Panc1 (cell line): Measurements from ENCODE around the gene RACK1. TPM values are rescaled to one million over a fixed set of nuclear protein-coding genes. Genes with fewer than 3 reads are reported as not detected.

Source experiments
- ATAC-seq: fragments of 200-7000 bp; cut with Tn5 transposase; 2 replicates; pipeline ENCODE4 v1.9.1; 2020; ENCODE audit warnings: mild to moderate bottlenecking, moderate library complexity
- BruUV-seq: library from RNA; stranded (reverse); fragments of 400-500 nt; replicated peaks from 2 replicates; lab custom pipeline; 2021; lab: Mats Ljungman, UMichigan
- CTCF ChIA-PET: fragments of 300-600 bp; sonication (Branson Sonifier 250); formaldehyde crosslinking; loops from one replicate; lab custom pipeline; 2022; ENCODE audit warnings: antibody characterized with exemption; lab: Charles Lee
- POLR2A ChIA-PET: fragments of 300-600 bp; sonication (Branson Sonifier 250); formaldehyde crosslinking; loops from one replicate; lab custom pipeline; 2022; ENCODE audit warnings: antibody characterized with exemption; lab: Charles Lee
- DNase-seq: peaks from one replicate; pipeline ENCODE4 v3.0.0-alpha.2; 2010; ENCODE audit warnings: low read depth, low spot score
- H3K27ac ChIP-seq: 2 replicates; pipeline ENCODE4 v1.5.1; 2011; ENCODE audit warnings: mild to moderate bottlenecking, low read length, inconsistent platforms
- H3K27me3 ChIP-seq: fragments of 200-500 bp; sonication (Bioruptor generic); 2 replicates; pipeline ENCODE4 v1.6.0; 2014; ENCODE audit warnings: low read length, inconsistent platforms; ENCODE audit not compliant: control insufficient read depth, insufficient read depth
- H3K36me3 ChIP-seq: fragments of 200-500 bp; sonication (Bioruptor generic); 2 replicates; pipeline ENCODE4 v1.5.1; 2014; ENCODE audit warnings: inconsistent platforms, mild to moderate bottlenecking, low read length, moderate library complexity; ENCODE audit not compliant: control insufficient read depth, insufficient read depth
- H3K4me1 ChIP-seq: 2 replicates; pipeline ENCODE4 v1.5.1; 2011; ENCODE audit warnings: inconsistent platforms, mild to moderate bottlenecking, low read length, moderate library complexity; ENCODE audit not compliant: control insufficient read depth, insufficient read depth
- H3K4me3 ChIP-seq, 2 experiments: 2 replicates each; pipeline ENCODE4 v1.5.1; 2011 to 2012; ENCODE audit warnings: low read depth in 2 of 2, low read length in 2 of 2, mild to moderate bottlenecking in 2 of 2, inconsistent platforms in 1 of 2, moderate library complexity in 1 of 2
- H3K9me3 ChIP-seq: fragments of 200-500 bp; sonication (Bioruptor generic); 2 replicates; pipeline ENCODE4 v1.5.1; 2014; ENCODE audit warnings: low read depth, mild to moderate bottlenecking, inconsistent platforms, low read length, moderate library complexity; ENCODE audit not compliant: control insufficient read depth, insufficient read depth
- CTCF ChIP-seq: fragments of 450-650 bp; IDR thresholded peaks from 2 replicates; pipeline ENCODE4 v1.5.1; 2017; ENCODE audit warnings: mild to moderate bottlenecking
- POLR2AphosphoS5 ChIP-seq: IDR thresholded peaks from 2 replicates; pipeline ENCODE4 v1.6.1; 2012; ENCODE audit warnings: mild to moderate bottlenecking, low read depth, low read length, moderate library complexity
- SIN3A ChIP-seq: IDR thresholded peaks from 2 replicates; pipeline ENCODE4 v1.6.1; 2012; ENCODE audit warnings: low read depth, mild to moderate bottlenecking, low read length, moderate library complexity, borderline replicate concordance; ENCODE audit not compliant: insufficient read depth
- TCF7L2 ChIP-seq: IDR thresholded peaks from 2 replicates; pipeline ENCODE4 v1.6.1; 2011; ENCODE audit warnings: mild to moderate bottlenecking, low read depth, low read length, inconsistent platforms
- in situ Hi-C: cut with HindIII; loops from 2 replicates; pipeline ENCODE4 v1.10.0; 2016; ENCODE audit warnings: low sequenced_read_pairs, low pct_unique_long_range_greater_than_20kb
- intact Hi-C: fragments of 100-400 bp; cut with micrococcal nuclease; formaldehyde crosslinking; loops from one replicate; pipeline ENCODE4 v1.10.0; 2022; ENCODE audit not compliant: unreplicated experiment
- total RNA-seq: library from RNA; stranded (reverse); gene quantifications from one replicate; pipeline ENCODE4 v1.2.1, GENCODE V29; 2021; ENCODE audit not compliant: unreplicated experiment
- TF ChIP-seq, protein P1 (sequence below), 2 experiments: IDR thresholded peaks; 2 replicates each; pipeline ENCODE4 v1.6.1; 2011 to 2012; ENCODE audit warnings: low read depth in 2 of 2, control low read depth in 1 of 2, low read length in 1 of 2, mild to moderate bottlenecking in 1 of 2, moderate library complexity in 1 of 2; ENCODE audit not compliant: insufficient read depth in 1 of 2

The RACK1 gene
- total RNA-seq, 1 experiment from 2014 or later: 1,623 TPM

DNA sequence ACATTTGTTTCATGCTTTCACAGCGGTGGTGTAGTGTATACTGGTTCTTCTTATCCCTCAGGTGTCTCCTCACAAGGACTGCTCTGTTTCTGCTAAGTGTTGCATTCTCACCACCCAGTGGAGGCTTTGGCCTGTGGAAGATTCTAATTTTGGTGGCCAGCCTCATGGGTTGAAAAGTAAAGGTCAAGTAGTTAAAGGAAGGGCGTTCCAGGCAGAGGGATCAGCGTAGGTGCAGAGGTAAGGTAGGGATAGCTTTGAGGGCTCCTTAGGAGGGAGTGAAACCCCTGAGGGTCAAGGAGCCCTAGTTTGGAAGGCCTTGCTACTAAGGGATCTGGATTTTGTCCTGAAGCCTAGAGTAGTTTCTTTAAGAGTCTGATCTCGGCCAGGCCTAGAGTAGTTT is 4.6 kb upstream of the RACK1 start:
- no TSS peak for BruUV-seq
- DNase-seq (no peak), ATAC-seq (no peak)
- TF ChIP-seq, protein P1, sequence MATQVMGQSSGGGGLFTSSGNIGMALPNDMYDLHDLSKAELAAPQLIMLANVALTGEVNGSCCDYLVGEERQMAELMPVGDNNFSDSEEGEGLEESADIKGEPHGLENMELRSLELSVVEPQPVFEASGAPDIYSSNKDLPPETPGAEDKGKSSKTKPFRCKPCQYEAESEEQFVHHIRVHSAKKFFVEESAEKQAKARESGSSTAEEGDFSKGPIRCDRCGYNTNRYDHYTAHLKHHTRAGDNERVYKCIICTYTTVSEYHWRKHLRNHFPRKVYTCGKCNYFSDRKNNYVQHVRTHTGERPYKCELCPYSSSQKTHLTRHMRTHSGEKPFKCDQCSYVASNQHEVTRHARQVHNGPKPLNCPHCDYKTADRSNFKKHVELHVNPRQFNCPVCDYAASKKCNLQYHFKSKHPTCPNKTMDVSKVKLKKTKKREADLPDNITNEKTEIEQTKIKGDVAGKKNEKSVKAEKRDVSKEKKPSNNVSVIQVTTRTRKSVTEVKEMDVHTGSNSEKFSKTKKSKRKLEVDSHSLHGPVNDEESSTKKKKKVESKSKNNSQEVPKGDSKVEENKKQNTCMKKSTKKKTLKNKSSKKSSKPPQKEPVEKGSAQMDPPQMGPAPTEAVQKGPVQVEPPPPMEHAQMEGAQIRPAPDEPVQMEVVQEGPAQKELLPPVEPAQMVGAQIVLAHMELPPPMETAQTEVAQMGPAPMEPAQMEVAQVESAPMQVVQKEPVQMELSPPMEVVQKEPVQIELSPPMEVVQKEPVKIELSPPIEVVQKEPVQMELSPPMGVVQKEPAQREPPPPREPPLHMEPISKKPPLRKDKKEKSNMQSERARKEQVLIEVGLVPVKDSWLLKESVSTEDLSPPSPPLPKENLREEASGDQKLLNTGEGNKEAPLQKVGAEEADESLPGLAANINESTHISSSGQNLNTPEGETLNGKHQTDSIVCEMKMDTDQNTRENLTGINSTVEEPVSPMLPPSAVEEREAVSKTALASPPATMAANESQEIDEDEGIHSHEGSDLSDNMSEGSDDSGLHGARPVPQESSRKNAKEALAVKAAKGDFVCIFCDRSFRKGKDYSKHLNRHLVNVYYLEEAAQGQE (IDR thresholded peaks at IDR 0.05; ENCODE audit: insufficient read depth in 1 of 2, low read depth in 2 of 2, low read length in 1 of 2): no peak
- TF ChIP-seq POLR2AphosphoS5: no peak
- no peak for TF ChIP-seq SIN3A
- TF ChIP-seq CTCF: no peak
- TF ChIP-seq TCF7L2: no peak
- in situ Hi-C loops: no loop called here
- intact Hi-C loops: no loop called here
- Histone ChIP-seq H3K36me3 (peaks cover 4% of the 10 kb centered on the region), H3K27me3 (no peaks in the 10 kb centered on the region), H3K9me3 (no peaks in the 10 kb centered on the region), H3K4me3 (peak overlapping the region; percentile 87 to 97), H3K27ac (peak overlapping the region; percentile 99), H3K4me1 (peaks cover 50% of the 10 kb centered on the region)
- ChIA-PET CTCF (no interaction called here), POLR2A (no interaction called here)

GRCh38 chr5:181246276-181247049 is 2.8 kb upstream of the RACK1 start:
- H3K27me3 ChIP-seq: no peaks in the 10 kb centered on the region
- H3K4me3 ChIP-seq: peak overlapping the region; percentile 87 to 97
- ATAC-seq: peak; percentile 82
- DNase-seq: no peak
- H3K36me3 ChIP-seq: peaks cover 16% of the 10 kb centered on the region
- CTCF ChIA-PET: no interaction called here
- H3K27ac ChIP-seq: peak overlapping the region; percentile 99
- no TSS peak for BruUV-seq
- TF ChIP-seq CTCF (no peak), POLR2AphosphoS5 (peak; percentile 86), SIN3A (peak; percentile 49; the same call in 1 of the 2 replicates), TCF7L2 (0 out of 2 replicates have a peak, but pooled peaks have one; percentile 13)
- in situ Hi-C loops (no loop called here), intact Hi-C loops (no loop called here)
- no peaks in the 10 kb centered on the region for H3K9me3 ChIP-seq
- POLR2A ChIA-PET: no interaction called here
- H3K4me1 ChIP-seq: peaks cover 46% of the 10 kb centered on the region
